ENCODE results near the gene KISS1R.
"Not testable (repeated sequence)": the region's sequence is repeated elsewhere in the genome, so short reads cannot be mapped to it uniquely, and the experiment has no call there.

The KISS1R gene

GRCh38 chr19:882871-883497, 34.1 kb upstream of the KISS1R start:
- DNase-seq = no peak

GRCh38 chr19:883661-884211, 33.4 kb upstream of the KISS1R start:
- no peak for DNase-seq

GRCh38 chr19:884420-885211, 32.5 kb upstream of the KISS1R start:
- DNase-seq = no peak

GRCh38 chr19:885536-886224, 31.5 kb upstream of the KISS1R start:
- DNase-seq = no peak

GRCh38 chr19:887072-887471, 30.1 kb upstream of the KISS1R start:
- no peak for DNase-seq

GRCh38 chr19:887599-887998, 29.5 kb upstream of the KISS1R start:
- no peak for DNase-seq

GRCh38 chr19:888581-889385, 28.4 kb upstream of the KISS1R start:
- DNase-seq = peak in 2 of 5 donors; percentile 39 to 58

GRCh38 chr19:889662-890295, 27.4 kb upstream of the KISS1R start:
- DNase-seq = no peak

GRCh38 chr19:890831-891230, 26.3 kb upstream of the KISS1R start:
- DNase-seq = no peak

- DNase-seq = not testable (repeated sequence)
Measured at GRCh38 chr19:891421-892200, 25.5 kb upstream of the KISS1R start.

GRCh38 chr19:892243-892893, 24.8 kb upstream of the KISS1R start:
- no peak for DNase-seq

- DNase-seq = peak; percentile 84 to 95 (median 89)
Measured at GRCh38 chr19:892894-893689, 24.0 kb upstream of the KISS1R start, which contains the start of the genes MED16 and RNU6-9. Gene MED16 (minus strand): TSS chr19:893187. CDS start chr19:891131, 2,056 bp downstream. Gene RNU6-9 (plus strand): TSS chr19:893484.

GRCh38 chr19:896434-896833, 20.7 kb upstream of the KISS1R start:
- DNase-seq = no peak

- no peak for DNase-seq
Measured at GRCh38 chr19:896999-897398, 20.1 kb upstream of the KISS1R start.

- no peak for DNase-seq
Measured at GRCh38 chr19:897442-898039, 19.6 kb upstream of the KISS1R start.

- peak in 1 of 5 donors; percentile 38 for DNase-seq
Measured at GRCh38 chr19:898663-899062, 18.5 kb upstream of the KISS1R start.

GRCh38 chr19:899336-900042, 17.6 kb upstream of the KISS1R start:
- DNase-seq = no peak

- DNase-seq = no peak
Measured at GRCh38 chr19:900043-900301, 17.2 kb upstream of the KISS1R start.

Measured in T-helper 1 cell (primary cell).